ENCODE data around the gene ARFGAP1. TPM values are rescaled to one million over a fixed set of nuclear protein-coding genes. Genes with fewer than 3 reads are reported as not detected.

ARFGAP1 gene
- total and polyA plus RNA-seq, 2 of the 8 experiments (the other 6 are each of a cell fraction or from before 2014, with no cell fraction given) = 93.7 to 100 TPM

DNA sequence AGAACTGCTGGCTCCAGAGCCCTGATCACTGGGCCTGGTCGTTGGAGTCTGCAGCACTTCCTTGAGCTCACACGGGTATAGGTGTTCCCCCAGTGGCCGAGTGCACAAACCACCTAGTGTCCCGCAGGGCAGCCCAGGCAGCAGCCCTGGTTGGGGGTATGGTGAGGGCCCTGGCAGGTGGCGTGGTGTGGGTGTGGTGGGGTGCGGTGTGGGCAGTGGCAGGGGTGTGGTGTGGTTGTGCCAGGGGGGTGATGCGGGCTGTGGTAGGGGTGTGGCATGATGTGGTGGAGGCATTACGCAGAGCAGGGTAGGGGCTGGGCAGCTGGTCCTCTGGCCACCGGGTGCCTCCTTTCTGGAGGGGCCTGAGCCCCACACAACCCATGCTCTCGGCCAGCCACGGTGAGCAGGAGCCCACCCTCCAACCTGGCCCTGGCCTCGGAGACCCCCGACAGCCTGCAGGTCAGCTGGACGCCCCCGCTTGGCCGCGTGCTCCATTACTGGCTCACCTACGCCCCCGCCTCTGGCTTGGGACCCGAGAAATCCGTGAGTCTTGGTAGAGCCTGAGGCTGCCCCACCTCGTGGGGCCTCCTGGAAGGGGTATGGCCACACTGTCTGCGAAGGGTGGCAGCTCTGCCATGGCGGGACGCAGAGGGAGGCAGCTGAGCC, 40.9 kb downstream of the ARFGAP1 start:
- Histone ChIP-seq H3K4me2 (ENCODE audit: insufficient read depth in 1 of 2, low read depth in 2 of 2, low read length in 2 of 2) (no peak overlapping the region), H4K8ac (ENCODE audit: extremely low read depth, insufficient read depth, low read length) (no peak overlapping the region), H3K4ac (replicated peaks; ENCODE audit: insufficient read length, low read depth, low read length) (no peak overlapping the region), H3K23ac (ENCODE audit: insufficient read length) (no peak overlapping the region), H4K5ac (ENCODE audit: insufficient read length, low read depth, low read length) (no peak overlapping the region), H3K9me3 (ENCODE audit: insufficient read depth in 2 of 2, low read depth in 1 of 2, low read length in 1 of 2) (no peaks in the 10 kb centered on the region), H3K14ac (ENCODE audit: insufficient read length) (no peak overlapping the region), H3K23me2 (ENCODE audit: low read depth, low read length) (no peaks in the 10 kb centered on the region), H3K36me3 (ENCODE audit: control insufficient read depth in 2 of 4, insufficient read depth in 4 of 4, low read length in 3 of 4) (no peaks in the 10 kb centered on the region; a peak in 1 of 8 replicates), H2BK12ac (ENCODE audit: low read depth, low read length) (peak overlapping the region; percentile 50; the same call in 1 of the 2 replicates), H4K91ac (replicated peaks; ENCODE audit: insufficient read length, low read length) (no peak overlapping the region), H4K20me1 (replicated peaks in 1 of 2; ENCODE audit: control insufficient read depth in 1 of 2, insufficient read depth in 2 of 2, low read length in 2 of 2) (no peaks in the 10 kb centered on the region), H3K4me3 (ENCODE audit: extremely low read depth in 1 of 4, insufficient read depth in 2 of 4, low read depth in 3 of 4, low read length in 4 of 4) (no peak overlapping the region), H3K56ac (replicated peaks; ENCODE audit: insufficient read length, low read depth, low read length) (no peak overlapping the region), H2AFZ (ENCODE audit: low read length) (no peak overlapping the region), H2BK120ac (replicated peaks; ENCODE audit: low read depth, low read length) (no peak overlapping the region), H2BK5ac (ENCODE audit: low read depth, low read length) (no peak overlapping the region), H3K79me2 (ENCODE audit: control insufficient read depth in 1 of 2, insufficient read depth in 2 of 2, low read length in 2 of 2) (no peaks in the 10 kb centered on the region), H2BK15ac (ENCODE audit: low read length) (no peak overlapping the region), H2BK20ac (ENCODE audit: low read length) (no peak overlapping the region), H3K27ac (ENCODE audit: low read depth, low read length) (no peak overlapping the region; the same call in 1 of the 2 replicates), H2AK5ac (ENCODE audit: low read depth, low read length) (no peak overlapping the region), H3K4me1 (replicated peaks in 1 of 4; ENCODE audit: control insufficient read depth in 3 of 4, insufficient read depth in 4 of 4, low read length in 3 of 4) (no peaks in the 10 kb centered on the region; a peak in 2 of 7 replicates), H3K79me1 (ENCODE audit: low read depth, low read length) (no peaks in the 10 kb centered on the region), H3K18ac (ENCODE audit: extremely low read depth, low read length) (no peak overlapping the region), H3K9ac (replicated peaks in 1 of 4; ENCODE audit: extremely low read depth in 1 of 4, low read depth in 3 of 4, low read length in 3 of 4) (no peak overlapping the region), H3K27me3 (replicated peaks in 1 of 4; ENCODE audit: control insufficient read depth in 3 of 4, extremely low read depth in 1 of 4, insufficient read depth in 3 of 4, low read length in 3 of 4) (no peaks in the 10 kb centered on the region)
- ChIA-PET POLR2A (ENCODE audit: partially characterized antibody) (no interaction called here), CTCF (ENCODE audit: partially characterized antibody) (interaction anchor here (0.8 to 2.2 kb wide), 6 partner anchors 8 to 87 kb away, joined by 3 to 24 read pairs (median 4); no protein-coding TSS in a partner anchor)
- DNase-seq (ENCODE audit: low read depth in 1 of 2, low spot score in 2 of 2) (no peak), FAIRE-seq (no peak)
- 88% methylated on average over 20 of the region's 25 CpGs; no CpG with 5 or more reads in 1 of the 2 experiments for WGBS, 2 experiments (ENCODE audit: extremely low coverage in 1 of 2, insufficient coverage in 1 of 2, insufficient read length in 1 of 2, insufficient replicate concordance in 2 of 2, low coverage in 1 of 2, low lambda C conversion rate in 2 of 2, missing lambda C conversion rate in 1 of 2)
- TF ChIP-seq, protein P1, sequence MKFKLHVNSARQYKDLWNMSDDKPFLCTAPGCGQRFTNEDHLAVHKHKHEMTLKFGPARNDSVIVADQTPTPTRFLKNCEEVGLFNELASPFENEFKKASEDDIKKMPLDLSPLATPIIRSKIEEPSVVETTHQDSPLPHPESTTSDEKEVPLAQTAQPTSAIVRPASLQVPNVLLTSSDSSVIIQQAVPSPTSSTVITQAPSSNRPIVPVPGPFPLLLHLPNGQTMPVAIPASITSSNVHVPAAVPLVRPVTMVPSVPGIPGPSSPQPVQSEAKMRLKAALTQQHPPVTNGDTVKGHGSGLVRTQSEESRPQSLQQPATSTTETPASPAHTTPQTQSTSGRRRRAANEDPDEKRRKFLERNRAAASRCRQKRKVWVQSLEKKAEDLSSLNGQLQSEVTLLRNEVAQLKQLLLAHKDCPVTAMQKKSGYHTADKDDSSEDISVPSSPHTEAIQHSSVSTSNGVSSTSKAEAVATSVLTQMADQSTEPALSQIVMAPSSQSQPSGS (IDR thresholded peaks at IDR 0.05; ENCODE audit: low read length) = no peak
- TF ChIP-seq CREB1 (IDR thresholded peaks at IDR 0.05) (no peak), HDAC6 (IDR thresholded peaks at IDR 0.05; ENCODE audit: low read depth, low read length) (no peak), SUZ12 (IDR thresholded peaks at IDR 0.05; ENCODE audit: low read length) (no peak), SIN3A (conservative IDR thresholded peaks at IDR 0.05 in 1 of 2, IDR thresholded peaks at IDR 0.05 in 1 of 2; ENCODE audit: low read depth in 1 of 2, low read length in 2 of 2) (no peak), CEBPB (IDR thresholded peaks at IDR 0.05; ENCODE audit: low read depth, low read length) (no peak), BRCA1 (IDR thresholded peaks at IDR 0.05; ENCODE audit: low read depth, low read length) (no peak), SAP30 (IDR thresholded peaks at IDR 0.05; ENCODE audit: insufficient read depth, insufficient replicate concordance, low read length) (no peak), RAD21 (IDR thresholded peaks at IDR 0.05 in 1 of 2, conservative IDR thresholded peaks at IDR 0.05 in 1 of 2; ENCODE audit: low read depth in 2 of 2, low read length in 2 of 2) (no peak), KDM5A (IDR thresholded peaks at IDR 0.05; ENCODE audit: low read length) (no peak), SIRT6 (IDR thresholded peaks at IDR 0.05; ENCODE audit: low read length) (no peak)
